ENCODE results near the gene MAP1B. TPM values are rescaled to one million over a fixed set of nuclear protein-coding genes. Genes with fewer than 3 reads are reported as not detected.
A peak's percentile ranks its signal among the peaks of the same experiment; 100 is the strongest.
"Not testable (repeated sequence)": the region's sequence is repeated elsewhere in the genome, so short reads cannot be mapped to it uniquely, and the experiment has no call there.

Gene MAP1B
- total RNA-seq, 1 donor from 2014 or later, result not detected

DNA sequence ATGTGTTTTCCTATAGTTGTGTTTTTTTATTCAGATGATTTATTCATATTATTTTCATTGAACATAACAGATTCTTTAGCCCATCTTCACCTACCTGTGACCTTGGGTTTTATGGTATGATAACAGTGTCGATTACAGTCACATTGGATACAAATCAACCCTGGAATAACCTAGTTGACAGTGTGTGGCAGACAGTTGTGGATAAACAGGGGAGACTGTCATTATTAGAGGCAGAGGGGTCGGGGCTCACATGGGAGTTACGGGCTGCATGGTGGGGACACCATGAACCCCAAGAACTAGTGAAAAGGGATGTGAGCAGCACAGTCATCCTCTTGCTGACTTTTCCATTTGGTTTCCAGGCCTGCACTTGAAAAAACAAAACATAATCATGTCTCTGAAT lies 29.9 kb upstream of the MAP1B start:
- Mint-ChIP-seq H3K9me3 (no peaks in the 10 kb centered on the region), H3K4me1 (ENCODE audit: low read depth) (no peaks in the 10 kb centered on the region), H3K36me3 (ENCODE audit: low read depth) (no peaks in the 10 kb centered on the region), H3K27ac (no peak overlapping the region), H3K4me3 (no peak overlapping the region), H3K27me3 (ENCODE audit: insufficient read depth) (peaks cover 12% of the 10 kb centered on the region)
- DNase-seq (ENCODE audit: low spot score), result no peak
- intact Hi-C loops (cut with micrococcal nuclease), result no loop called here

- no peak overlapping the region for H3K27ac Mint-ChIP-seq
- H3K4me1 Mint-ChIP-seq (ENCODE audit: low read depth), result no peaks in the 10 kb centered on the region
- peaks cover 18% of the 10 kb centered on the region for H3K27me3 Mint-ChIP-seq (ENCODE audit: insufficient read depth)
- intact Hi-C loops (cut with micrococcal nuclease), result no loop called here
- no peak overlapping the region for H3K4me3 Mint-ChIP-seq
- no peaks in the 10 kb centered on the region for H3K9me3 Mint-ChIP-seq
- DNase-seq (ENCODE audit: low spot score), result no peak
- no peaks in the 10 kb centered on the region for H3K36me3 Mint-ChIP-seq (ENCODE audit: low read depth)
Observed at GRCh38 chr5:72079288-72079687, 28.0 kb upstream of the MAP1B start.

- intact Hi-C loops (cut with micrococcal nuclease), result no loop called here
- no peak overlapping the region for H3K4me3 Mint-ChIP-seq
Observed at GRCh38 chr5:72082048-72082447, 25.2 kb upstream of the MAP1B start.

GRCh38 chr5:72084876-72085275 lies 22.4 kb upstream of the MAP1B start:
- Mint-ChIP-seq H3K4me1 (ENCODE audit: low read depth) (no peaks in the 10 kb centered on the region), H3K27ac (no peak overlapping the region), H3K4me3 (no peak overlapping the region), H3K36me3 (ENCODE audit: low read depth) (no peaks in the 10 kb centered on the region), H3K27me3 (ENCODE audit: insufficient read depth) (peaks cover 15% of the 10 kb centered on the region), H3K9me3 (no peaks in the 10 kb centered on the region)
- intact Hi-C loops (cut with micrococcal nuclease), result no loop called here
- DNase-seq (ENCODE audit: low spot score), result no peak

More at GRCh38 chr5:72082048-72082447, 25.2 kb upstream of the MAP1B start:
- DNase-seq (ENCODE audit: low spot score), result no peak
- Mint-ChIP-seq H3K27me3 (ENCODE audit: insufficient read depth) (peaks cover 20% of the 10 kb centered on the region), H3K27ac (no peak overlapping the region), H3K36me3 (ENCODE audit: low read depth) (no peaks in the 10 kb centered on the region), H3K4me1 (ENCODE audit: low read depth) (no peaks in the 10 kb centered on the region), H3K9me3 (no peaks in the 10 kb centered on the region)

GRCh38 chr5:72085319-72085718 lies 22.0 kb upstream of the MAP1B start:
- DNase-seq (ENCODE audit: low spot score), result no peak
- Mint-ChIP-seq H3K27me3 (ENCODE audit: insufficient read depth) (peaks cover 12% of the 10 kb centered on the region), H3K27ac (no peak overlapping the region), H3K9me3 (no peaks in the 10 kb centered on the region), H3K4me3 (no peak overlapping the region), H3K4me1 (ENCODE audit: low read depth) (no peaks in the 10 kb centered on the region), H3K36me3 (ENCODE audit: low read depth) (no peaks in the 10 kb centered on the region)
- intact Hi-C loops (cut with micrococcal nuclease), result no loop called here

DNA sequence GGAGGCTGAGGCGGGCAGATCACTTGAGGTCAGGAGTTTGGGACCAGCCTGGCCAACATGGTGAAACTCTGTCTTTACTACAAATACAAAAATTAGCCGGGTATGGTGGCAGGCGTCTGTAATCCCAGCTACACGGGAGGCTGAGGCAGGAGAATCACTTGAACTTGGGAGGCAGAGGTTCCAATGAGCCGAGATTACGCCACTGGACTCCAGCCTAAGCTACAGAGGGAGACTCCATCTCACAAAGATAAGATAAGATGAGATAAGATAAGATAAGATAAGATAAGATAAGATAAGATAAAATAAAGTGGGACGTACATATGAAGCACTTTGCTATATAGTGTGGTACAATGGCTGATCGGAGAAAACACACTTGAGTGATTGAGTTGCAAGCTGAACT lies 17.6 kb upstream of the MAP1B start:
- H3K27ac Mint-ChIP-seq; H3K27me3 Mint-ChIP-seq (ENCODE audit: insufficient read depth); DNase-seq (ENCODE audit: low spot score); H3K9me3 Mint-ChIP-seq; H3K36me3 Mint-ChIP-seq (ENCODE audit: low read depth); H3K4me3 Mint-ChIP-seq; intact Hi-C loops (cut with micrococcal nuclease); H3K4me1 Mint-ChIP-seq (ENCODE audit: low read depth): not testable (repeated sequence)

DNA sequence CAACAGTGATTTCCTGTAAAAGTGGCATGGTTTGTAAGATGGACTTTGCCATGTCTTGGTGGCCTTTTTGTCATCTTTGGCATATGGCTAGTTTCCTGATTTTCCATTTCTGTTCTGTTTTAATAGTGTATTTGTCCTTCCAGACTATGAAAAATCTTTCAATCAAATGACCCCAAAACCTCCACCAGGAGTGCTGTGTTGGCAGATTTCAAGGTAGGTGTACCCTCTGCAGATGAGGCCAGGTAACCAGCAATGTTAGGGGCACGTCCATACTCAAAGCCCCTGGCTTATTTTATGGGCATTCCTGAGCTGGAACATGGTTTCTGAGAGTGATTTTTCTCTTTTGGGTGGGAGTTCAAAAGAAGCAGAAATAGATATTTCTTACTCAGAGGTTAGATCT lies 15.2 kb upstream of the MAP1B start:
- intact Hi-C loops (cut with micrococcal nuclease), result no loop called here
- peaks cover 7% of the 10 kb centered on the region for H3K27me3 Mint-ChIP-seq (ENCODE audit: insufficient read depth)

DNA sequence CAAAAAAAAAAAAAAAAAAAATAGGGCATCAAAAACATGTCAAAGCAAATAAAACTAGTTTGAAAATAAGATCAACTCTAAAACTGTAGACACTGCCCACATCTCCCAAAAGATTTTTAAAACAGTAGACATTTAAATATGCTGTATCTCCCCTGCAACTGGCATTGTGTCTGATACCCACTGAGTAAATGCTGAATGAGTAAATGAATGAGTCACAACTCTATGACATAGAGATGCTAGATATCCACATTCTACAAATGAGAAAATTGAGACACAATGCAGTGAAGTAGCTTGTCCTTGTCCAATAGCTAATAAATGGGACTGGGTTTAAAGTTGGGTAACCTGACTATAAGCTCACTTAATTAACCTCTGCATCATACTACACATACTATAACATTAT lies 14.1 kb upstream of the MAP1B start:
- H3K27ac Mint-ChIP-seq, result no peak overlapping the region
- peaks cover 12% of the 10 kb centered on the region for H3K27me3 Mint-ChIP-seq (ENCODE audit: insufficient read depth)
- H3K36me3 Mint-ChIP-seq (ENCODE audit: low read depth), result no peaks in the 10 kb centered on the region
- DNase-seq (ENCODE audit: low spot score), result no peak
- H3K4me1 Mint-ChIP-seq (ENCODE audit: low read depth), result no peaks in the 10 kb centered on the region
- no peak overlapping the region for H3K4me3 Mint-ChIP-seq
- intact Hi-C loops (cut with micrococcal nuclease), result no loop called here
- H3K9me3 Mint-ChIP-seq, result peaks cover 4% of the 10 kb centered on the region

More for the DNA sequence above, 15.2 kb upstream of the MAP1B start:
- Mint-ChIP-seq H3K36me3 (ENCODE audit: low read depth) (no peaks in the 10 kb centered on the region), H3K27ac (no peak overlapping the region), H3K4me3 (no peak overlapping the region), H3K9me3 (no peaks in the 10 kb centered on the region), H3K4me1 (ENCODE audit: low read depth) (no peaks in the 10 kb centered on the region)
- DNase-seq (ENCODE audit: low spot score), result no peak

DNA sequence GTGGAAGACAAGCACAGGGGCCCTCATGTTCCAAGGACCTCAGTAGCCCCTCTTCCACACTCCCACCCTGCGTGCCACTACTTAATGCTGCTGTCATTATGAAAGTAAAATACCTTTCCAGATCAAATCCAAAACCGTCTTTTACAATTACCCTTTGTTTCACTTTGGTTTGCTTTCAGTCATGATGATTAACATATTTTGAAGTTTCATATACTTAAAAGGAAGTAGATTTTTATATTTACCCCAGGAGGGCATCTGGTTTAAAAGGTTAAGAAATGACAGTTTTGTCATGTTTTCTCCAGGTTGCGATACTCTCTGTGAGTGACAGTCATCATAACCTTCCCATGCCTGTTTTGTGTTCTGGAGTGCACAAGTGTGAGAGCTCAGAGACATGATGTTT lies 13.5 kb upstream of the MAP1B start:
- no peak for DNase-seq (ENCODE audit: low spot score)
- H3K4me3 Mint-ChIP-seq, result no peak overlapping the region

DNA sequence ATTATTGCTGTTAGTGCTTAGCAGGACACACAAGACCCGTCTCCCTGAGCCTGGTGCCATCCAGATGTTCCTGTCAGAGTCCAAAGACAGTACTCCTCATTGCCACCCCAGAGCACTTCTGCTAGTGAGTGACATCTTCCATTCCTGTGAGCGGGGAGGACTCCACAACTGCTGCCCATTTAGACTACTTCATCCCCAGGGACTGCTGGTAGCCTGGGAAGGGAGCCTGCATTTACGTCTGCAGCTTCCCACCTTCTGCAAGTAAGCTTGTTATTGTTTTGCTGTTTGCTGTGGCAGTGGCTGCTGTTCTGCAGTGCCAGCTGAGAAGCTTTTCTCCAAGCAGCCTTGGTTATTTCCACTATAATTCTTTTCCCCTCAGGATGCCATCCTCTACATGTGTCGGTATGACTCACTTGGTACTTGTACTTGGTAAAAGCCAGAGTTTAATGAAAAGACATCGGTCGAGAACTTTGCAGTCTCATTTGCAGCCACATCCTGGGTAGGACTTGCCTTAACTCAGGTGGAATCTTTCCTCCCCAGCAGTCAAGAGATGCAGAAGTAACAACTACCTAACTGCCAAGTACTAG lies 10.6 kb upstream of the MAP1B start:
- no peak for DNase-seq (ENCODE audit: low spot score)
- intact Hi-C loops (cut with micrococcal nuclease), result no loop called here
- Mint-ChIP-seq H3K36me3 (ENCODE audit: low read depth) (no peaks in the 10 kb centered on the region), H3K4me3 (no peak overlapping the region), H3K4me1 (ENCODE audit: low read depth) (no peaks in the 10 kb centered on the region), H3K27ac (no peak overlapping the region), H3K27me3 (ENCODE audit: insufficient read depth) (peaks cover 27% of the 10 kb centered on the region), H3K9me3 (peaks cover 4% of the 10 kb centered on the region)

More for the DNA sequence above, 13.5 kb upstream of the MAP1B start:
- Mint-ChIP-seq H3K27me3 (ENCODE audit: insufficient read depth) (peaks cover 14% of the 10 kb centered on the region), H3K9me3 (peaks cover 4% of the 10 kb centered on the region), H3K36me3 (ENCODE audit: low read depth) (no peaks in the 10 kb centered on the region), H3K27ac (no peak overlapping the region), H3K4me1 (ENCODE audit: low read depth) (no peaks in the 10 kb centered on the region)
- intact Hi-C loops (cut with micrococcal nuclease), result no loop called here

GRCh38 chr5:72101828-72102227 lies 5.4 kb upstream of the MAP1B start:
- Mint-ChIP-seq H3K27me3 (ENCODE audit: insufficient read depth) (peaks cover 39% of the 10 kb centered on the region), H3K27ac (no peak overlapping the region), H3K36me3 (ENCODE audit: low read depth) (no peaks in the 10 kb centered on the region), H3K4me3 (no peak overlapping the region), H3K4me1 (ENCODE audit: low read depth) (peaks cover 3% of the 10 kb centered on the region), H3K9me3 (peaks cover 4% of the 10 kb centered on the region)
- intact Hi-C loops (cut with micrococcal nuclease), result no loop called here
- DNase-seq (ENCODE audit: low spot score), result no peak

GRCh38 chr5:72106817-72107130 lies 501 bp upstream of the MAP1B start:
- H3K36me3 Mint-ChIP-seq (ENCODE audit: low read depth), result no peaks in the 10 kb centered on the region

GRCh38 chr5:72107901-72108201 lies 576 bp downstream of the MAP1B start:
- DNase-seq (ENCODE audit: low spot score), result no peak
- Mint-ChIP-seq H3K36me3 (ENCODE audit: low read depth) (no peaks in the 10 kb centered on the region), H3K4me3 (peak overlapping the region; percentile 12), H3K27ac (no peak overlapping the region), H3K4me1 (ENCODE audit: low read depth) (peaks cover 5% of the 10 kb centered on the region), H3K9me3 (no peaks in the 10 kb centered on the region), H3K27me3 (ENCODE audit: insufficient read depth) (peaks cover 49% of the 10 kb centered on the region)
- intact Hi-C loops (cut with micrococcal nuclease), result no loop called here

More at GRCh38 chr5:72106817-72107130, 501 bp upstream of the MAP1B start:
- Mint-ChIP-seq H3K27me3 (ENCODE audit: insufficient read depth) (peaks cover 44% of the 10 kb centered on the region), H3K4me1 (ENCODE audit: low read depth) (peaks cover 5% of the 10 kb centered on the region), H3K4me3 (peak overlapping the region; percentile 60), H3K9me3 (no peaks in the 10 kb centered on the region), H3K27ac (no peak overlapping the region)
- no peak for DNase-seq (ENCODE audit: low spot score)
- intact Hi-C loops (cut with micrococcal nuclease), result no loop called here

Data from activated T-helper 1 cell treated with anti-CD3 and anti-CD28 coated beads, Interleukin-12 subunit alpha, Interleukin-12 subunit beta, Interleukin-2, Interleukin-4 antibody, amounts not matched to agents 30 ng/mL and 10 ng/mL and 1 ng/mL, durations not matched to agents 14 hours and 24 hours and 36 hours (primary cell).